Gastrocnemius medialis (tissue), 4 donors: ENCODE data around the gene JMJD1C. TPM values are rescaled to one million over a fixed set of nuclear protein-coding genes. Genes with fewer than 3 reads are reported as not detected.
A peak's percentile ranks its signal among the peaks of the same experiment; 100 is the strongest.

Source experiments
- ATAC-seq, 2 donors: fragments of 150-250 bp; one replicate each; pipeline ENCODE4 v1.9.1; 2016
- DNase-seq, 2 donors: peaks; one replicate each; pipeline ENCODE4 v3.0.0-alpha.2; 2019
- H3K27ac ChIP-seq, 4 donors: fragments of 200-600 bp; sonication (generic); 1 replicate in 1 of 4; 2 replicates in 3 of 4; pipeline ENCODE4 v1.5.1; 2016 to 2018; ENCODE audit warnings: mild to moderate bottlenecking in 2 of 4, moderate library complexity in 1 of 4
- H3K27me3 ChIP-seq, 3 donors: fragments of 200-600 bp; sonication (generic) in 2 of 3; 1 replicate in 1 of 3; 2 replicates in 2 of 3; pipeline versions ENCODE4 v1.5.1 to v1.6.0; 2016 to 2019; ENCODE audit warnings: mild to moderate bottlenecking in 1 of 3, moderate library complexity in 1 of 3
- H3K36me3 ChIP-seq, 2 donors: fragments of 200-600 bp; sonication (generic) in 1 of 2; one replicate each; pipeline ENCODE4 v1.5.1; 2017 to 2018
- H3K4me1 ChIP-seq, 2 donors: fragments of 200-600 bp; sonication (generic) in 1 of 2; one replicate each; pipeline ENCODE4 v1.5.1; 2016 to 2017; ENCODE audit warnings: mild to moderate bottlenecking in 2 of 2
- H3K4me3 ChIP-seq, 4 donors: fragments of 200-600 bp; sonication (generic) in 3 of 4; 1 replicate in 1 of 4; 2 replicates in 3 of 4; pipeline ENCODE4 v1.5.1; 2016 to 2019; ENCODE audit warnings: mild to moderate bottlenecking in 2 of 4
- H3K9me3 ChIP-seq, 3 donors: fragments of 200-600 bp; sonication (generic) in 2 of 3; 1 replicate in 1 of 3; 2 replicates in 2 of 3; pipeline ENCODE4 v1.5.1; 2016 to 2019
- POLR2A ChIP-seq, 2 donors: fragments of 450-650 bp; IDR thresholded peaks; one replicate each; pipeline ENCODE4 v1.6.1; 2017; ENCODE audit warnings: antibody characterized with exemption in 2 of 2, mild to moderate bottlenecking in 2 of 2, moderate library complexity in 2 of 2
- in situ Hi-C, 4 donors: fragments of 200-750 bp; cut with MboI; loops; one replicate each; pipeline versions ENCODE4 v1.15.0 to v1.8.0; 2017; ENCODE audit warnings: low sequenced_read_pairs in 4 of 4
- intact Hi-C: fragments of 100-400 bp; cut with DNase I; formaldehyde crosslinking; loops from one replicate; pipeline ENCODE4 v1.15.1; 2023; ENCODE audit warnings: low total_unique reads
- total RNA-seq, 4 donors: library from RNA; depleted of rRNA; stranded (reverse); fragments of >200 nt; gene quantifications; one replicate each; pipeline versions ENCODE4 v1.1.0 to v1.2.3, GENCODE V29; 2016
- TF ChIP-seq, protein P1 (sequence below), 5 experiments: fragments of 450-650 bp in 3 of 5; fragments of 200-600 bp in 2 of 5; sonication (generic) in 2 of 5; IDR thresholded peaks in 4 of 5; conservative IDR thresholded peaks in 1 of 5; 1 replicate in 4 of 5; 2 replicates in 1 of 5; pipeline ENCODE4 v1.5.1; 2016 to 2019; ENCODE audit warnings: antibody characterized with exemption in 5 of 5, mild to moderate bottlenecking in 3 of 5, moderate library complexity in 3 of 5

JMJD1C gene
- total RNA-seq, 4 donors from 2014 or later, result 22.5 to 74.1 (median 46.9) TPM

- in situ Hi-C loops (loop anchor here in 1 of 4 donors (25.0 kb wide), 1 partner anchor 1179 kb away; no protein-coding TSS in a partner anchor), intact Hi-C loops (loop anchor here (5.0 to 10.0 kb wide), 4 partner anchors 99 to 1212 kb away; partner anchors contain the start of gene EGR2)
- TF ChIP-seq, protein P1, sequence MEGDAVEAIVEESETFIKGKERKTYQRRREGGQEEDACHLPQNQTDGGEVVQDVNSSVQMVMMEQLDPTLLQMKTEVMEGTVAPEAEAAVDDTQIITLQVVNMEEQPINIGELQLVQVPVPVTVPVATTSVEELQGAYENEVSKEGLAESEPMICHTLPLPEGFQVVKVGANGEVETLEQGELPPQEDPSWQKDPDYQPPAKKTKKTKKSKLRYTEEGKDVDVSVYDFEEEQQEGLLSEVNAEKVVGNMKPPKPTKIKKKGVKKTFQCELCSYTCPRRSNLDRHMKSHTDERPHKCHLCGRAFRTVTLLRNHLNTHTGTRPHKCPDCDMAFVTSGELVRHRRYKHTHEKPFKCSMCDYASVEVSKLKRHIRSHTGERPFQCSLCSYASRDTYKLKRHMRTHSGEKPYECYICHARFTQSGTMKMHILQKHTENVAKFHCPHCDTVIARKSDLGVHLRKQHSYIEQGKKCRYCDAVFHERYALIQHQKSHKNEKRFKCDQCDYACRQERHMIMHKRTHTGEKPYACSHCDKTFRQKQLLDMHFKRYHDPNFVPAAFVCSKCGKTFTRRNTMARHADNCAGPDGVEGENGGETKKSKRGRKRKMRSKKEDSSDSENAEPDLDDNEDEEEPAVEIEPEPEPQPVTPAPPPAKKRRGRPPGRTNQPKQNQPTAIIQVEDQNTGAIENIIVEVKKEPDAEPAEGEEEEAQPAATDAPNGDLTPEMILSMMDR (IDR thresholded peaks at IDR 0.05 in 4 of 5, conservative IDR thresholded peaks at IDR 0.05 in 1 of 5), result no peak
- no peak for TF ChIP-seq POLR2A (IDR thresholded peaks at IDR 0.05)
- peaks cover 36 to 45% of the 10 kb centered on the region in 2 donors for H3K4me1 ChIP-seq
- peak overlapping the region; percentile 51 to 64 (median 54) for H3K4me3 ChIP-seq
- ATAC-seq, result no peak
- H3K27ac ChIP-seq, result peak overlapping the region; percentile 88 to 96 (median 90)
- H3K36me3 ChIP-seq, result no peaks in the 10 kb centered on the region
- H3K27me3 ChIP-seq, result no peaks in the 10 kb centered on the region
- no peak for DNase-seq
- no peaks in the 10 kb centered on the region for H3K9me3 ChIP-seq
These were observed 199.1 kb downstream of the JMJD1C start for GRCh38 chr10:63266391-63267316.

GRCh38 chr10:63265683-63266235, 200.0 kb downstream of the JMJD1C start:
- peaks cover 39 to 51% of the 10 kb centered on the region in 2 donors for H3K4me1 ChIP-seq
- peak overlapping the region; percentile 51 to 64 (median 54) for H3K4me3 ChIP-seq

GRCh38 chr10:63265222-63265617, 200.6 kb downstream of the JMJD1C start:
- peaks cover 39 to 51% of the 10 kb centered on the region in 2 donors for H3K4me1 ChIP-seq
- H3K4me3 ChIP-seq, result peak overlapping the region; percentile 51 to 64 (median 54)
- H3K36me3 ChIP-seq, result no peaks in the 10 kb centered on the region
- H3K27me3 ChIP-seq, result no peaks in the 10 kb centered on the region
- in situ Hi-C loops, result loop anchor here in 1 of 4 donors (25.0 kb wide), 1 partner anchor 1178 kb away; no protein-coding TSS in a partner anchor
- intact Hi-C loops, result loop anchor here (5.0 to 10.0 kb wide), 4 partner anchors 98 to 1210 kb away; partner anchors contain the start of gene EGR2
- no peaks in the 10 kb centered on the region for H3K9me3 ChIP-seq
- ATAC-seq (no peak), DNase-seq (no peak)
- TF ChIP-seq, protein P1 (IDR thresholded peaks at IDR 0.05 in 4 of 5, conservative IDR thresholded peaks at IDR 0.05 in 1 of 5), result no peak
- TF ChIP-seq POLR2A (IDR thresholded peaks at IDR 0.05), result peak in 1 of 2 donors; percentile 54
- peak overlapping the region; percentile 88 to 96 (median 90) for H3K27ac ChIP-seq

More at GRCh38 chr10:63265683-63266235, 200.0 kb downstream of the JMJD1C start:
- Histone ChIP-seq H3K27ac (peak overlapping the region; percentile 88 to 96 (median 90)), H3K27me3 (no peaks in the 10 kb centered on the region), H3K36me3 (no peaks in the 10 kb centered on the region), H3K9me3 (no peaks in the 10 kb centered on the region)
- intact Hi-C loops, result loop anchor here (5.0 to 10.0 kb wide), 4 partner anchors 98 to 1211 kb away; partner anchors contain the start of gene EGR2
- TF ChIP-seq POLR2A (IDR thresholded peaks at IDR 0.05), result no peak
- TF ChIP-seq, protein P1 (IDR thresholded peaks at IDR 0.05 in 4 of 5, conservative IDR thresholded peaks at IDR 0.05 in 1 of 5), result no peak
- in situ Hi-C loops, result loop anchor here in 1 of 4 donors (25.0 kb wide), 1 partner anchor 1178 kb away; no protein-coding TSS in a partner anchor
- no peak for DNase-seq
- ATAC-seq, result no peak

- DNase-seq (no peak), ATAC-seq (no peak)
- TF ChIP-seq, protein P1 (IDR thresholded peaks at IDR 0.05 in 4 of 5, conservative IDR thresholded peaks at IDR 0.05 in 1 of 5), result no peak
- no peak for TF ChIP-seq POLR2A (IDR thresholded peaks at IDR 0.05)
- H3K36me3 ChIP-seq, result no peaks in the 10 kb centered on the region
- no peaks in the 10 kb centered on the region for H3K27me3 ChIP-seq
- peak overlapping the region; percentile 51 to 64 (median 54) for H3K4me3 ChIP-seq
- in situ Hi-C loops (loop anchor here in 1 of 4 donors (25.0 kb wide), 1 partner anchor 1177 kb away; no protein-coding TSS in a partner anchor), intact Hi-C loops (loop anchor here (5.0 to 10.0 kb wide), 4 partner anchors 97 to 1210 kb away; partner anchors contain the start of gene EGR2)
- peak overlapping the region; percentile 88 to 96 (median 90) for H3K27ac ChIP-seq
- peaks cover 42 to 52% of the 10 kb centered on the region in 2 donors for H3K4me1 ChIP-seq
- no peaks in the 10 kb centered on the region for H3K9me3 ChIP-seq
These were observed 201.1 kb downstream of the JMJD1C start for GRCh38 chr10:63264617-63265221.
